Measurements from ENCODE around the gene ZFP1. TPM values are rescaled to one million over a fixed set of nuclear protein-coding genes. Genes with fewer than 3 reads are reported as not detected.

The ZFP1 gene
- polyA plus RNA-seq, 1 experiment, result 11.6 TPM

GRCh38 chr16:75110637-75111513 is 37.4 kb upstream of the ZFP1 start:
- ChIA-PET CTCF (interaction anchor here (0.6 to 5.1 kb wide), 55 partner anchors 8 to 656 kb away, joined by 3 to 144 read pairs (median 5); partner anchors contain the start of genes MLKL, WDR59, ZFP1 and ZNRF1), POLR2A (interaction anchor here (0.5 to 1.9 kb wide), 7 partner anchors 24 to 183 kb away, joined by 3 to 16 read pairs (median 6); partner anchors contain the start of genes WDR59 and ZNRF1)
- Histone ChIP-seq H3K4me3 (ENCODE audit: low read depth, low read length) (peak overlapping the region; percentile 45), H3K27me3 (ENCODE audit: control insufficient read depth, insufficient read depth, low read length) (no peaks in the 10 kb centered on the region), H3K27ac (ENCODE audit: low read depth, low read length) (peak overlapping the region; percentile 84), H3K9me3 (ENCODE audit: control insufficient read depth, insufficient read depth, low read length) (no peaks in the 10 kb centered on the region; the same call in 1 of the 2 replicates)
- DNase-seq (ENCODE audit: low read depth, low spot score), result peak; percentile 72
- TF ChIP-seq CTCF (IDR thresholded peaks at IDR 0.05; ENCODE audit: low read depth, low read length), result peak; percentile 90

GRCh38 chr16:75111514-75111940 is 36.8 kb upstream of the ZFP1 start:
- peaks cover under 1% of the 10 kb centered on the region; the same call in 1 of the 2 replicates for H3K9me3 ChIP-seq (ENCODE audit: control insufficient read depth, insufficient read depth, low read length)
- no peak overlapping the region for H3K4me3 ChIP-seq (ENCODE audit: low read depth, low read length)
- TF ChIP-seq CTCF (IDR thresholded peaks at IDR 0.05; ENCODE audit: low read depth, low read length), result no peak
- DNase-seq (ENCODE audit: low read depth, low spot score), result no peak
- ChIA-PET POLR2A (interaction anchor here (0.5 to 1.9 kb wide), 6 partner anchors 24 to 151 kb away, joined by 3 to 16 read pairs (median 6); partner anchors contain the start of genes WDR59 and ZNRF1), CTCF (interaction anchor here (0.7 to 5.1 kb wide), 51 partner anchors 8 to 411 kb away, joined by 3 to 144 read pairs (median 5); partner anchors contain the start of genes MLKL, WDR59, ZFP1 and ZNRF1)
- H3K27me3 ChIP-seq (ENCODE audit: control insufficient read depth, insufficient read depth, low read length), result no peaks in the 10 kb centered on the region
- H3K27ac ChIP-seq (ENCODE audit: low read depth, low read length), result no peak overlapping the region

GRCh38 chr16:75111961-75112733 is 36.2 kb upstream of the ZFP1 start:
- H3K27me3 ChIP-seq (ENCODE audit: control insufficient read depth, insufficient read depth, low read length), result no peaks in the 10 kb centered on the region
- ChIA-PET POLR2A (interaction anchor here (0.9 to 1.9 kb wide), 4 partner anchors 25 to 161 kb away, joined by 3 to 10 read pairs (median 6); partner anchors contain the start of gene WDR59), CTCF (interaction anchor here (0.8 to 5.1 kb wide), 42 partner anchors 8 to 387 kb away, joined by 3 to 144 read pairs (median 5); partner anchors contain the start of genes WDR59, ZFP1 and ZNRF1)
- H3K27ac ChIP-seq (ENCODE audit: low read depth, low read length), result no peak overlapping the region
- peaks cover 3% of the 10 kb centered on the region; the same call in 1 of the 2 replicates for H3K9me3 ChIP-seq (ENCODE audit: control insufficient read depth, insufficient read depth, low read length)
- no peak for TF ChIP-seq CTCF (IDR thresholded peaks at IDR 0.05; ENCODE audit: low read depth, low read length)
- DNase-seq (ENCODE audit: low read depth, low spot score), result no peak
- H3K4me3 ChIP-seq (ENCODE audit: low read depth, low read length), result no peak overlapping the region

- DNase-seq (ENCODE audit: low read depth, low spot score), result no peak
- no peak for TF ChIP-seq CTCF (IDR thresholded peaks at IDR 0.05; ENCODE audit: low read depth, low read length)
- Histone ChIP-seq H3K4me3 (ENCODE audit: low read depth, low read length) (no peak overlapping the region), H3K27me3 (ENCODE audit: control insufficient read depth, insufficient read depth, low read length) (no peaks in the 10 kb centered on the region), H3K27ac (ENCODE audit: low read depth, low read length) (no peak overlapping the region), H3K9me3 (ENCODE audit: control insufficient read depth, insufficient read depth, low read length) (peaks cover 3% of the 10 kb centered on the region; the same call in 1 of the 2 replicates)
- CTCF ChIA-PET, result interaction anchor here (0.8 to 5.1 kb wide), 6 partner anchors 86 to 301 kb away, joined by 3 to 144 read pairs (median 7); partner anchors contain the start of genes WDR59 and ZNRF1
- POLR2A ChIA-PET, result interaction anchor here (0.9 kb wide), 1 partner anchor 161 kb away, joined by 3 read pairs; no protein-coding TSS in a partner anchor
These were observed 35.4 kb upstream of the ZFP1 start for GRCh38 chr16:75112734-75113491.
